Limb (tissue), 2 donors: ENCODE data around the gene RXRG.

ENCODE experiments used
- DNase-seq, 2 donors: peaks; one replicate each; pipeline ENCODE4 v3.0.0-alpha.2; 2016; ENCODE audit errors: extremely low spot score in 2 of 2

Gene RXRG

GRCh38 chr1:165411396-165411795 lies 33.5 kb downstream of the RXRG start:
- no peak for DNase-seq

GRCh38 chr1:165409657-165410358 lies 35.1 kb downstream of the RXRG start:
- no peak for DNase-seq

- DNase-seq = no peak
These were observed 36.4 kb downstream of the RXRG start for GRCh38 chr1:165408518-165408917.

- DNase-seq = no peak
These were observed 37.5 kb downstream of the RXRG start for GRCh38 chr1:165407398-165407797.

GRCh38 chr1:165403835-165404482 lies 41.0 kb downstream of the RXRG start:
- DNase-seq = peak in 1 of 2 donors; percentile 43

GRCh38 chr1:165402517-165403111 lies 42.3 kb downstream of the RXRG start:
- DNase-seq = no peak

- no peak for DNase-seq
These were observed 47.0 kb downstream of the RXRG start for GRCh38 chr1:165397944-165398343.

- no peak for DNase-seq
These were observed 49.0 kb downstream of the RXRG start for GRCh38 chr1:165395901-165396300.

GRCh38 chr1:165395478-165395877 lies 49.4 kb downstream of the RXRG start:
- DNase-seq = no peak

- peak; percentile 91 to 92 for DNase-seq
These were observed 52.0 kb downstream of the RXRG start for GRCh38 chr1:165392634-165393571.

- DNase-seq = no peak
These were observed 55.3 kb downstream of the RXRG start for GRCh38 chr1:165389609-165390008.

GRCh38 chr1:165387961-165388360 lies 57.0 kb downstream of the RXRG start:
- DNase-seq = no peak

GRCh38 chr1:165387505-165387904 lies 57.4 kb downstream of the RXRG start:
- no peak for DNase-seq

- no peak for DNase-seq
These were observed 61.1 kb downstream of the RXRG start for GRCh38 chr1:165383599-165384405.

- no peak for DNase-seq
These were observed 61.9 kb downstream of the RXRG start for GRCh38 chr1:165383067-165383466.

- DNase-seq = no peak
These were observed 63.0 kb downstream of the RXRG start for GRCh38 chr1:165381745-165382505.

GRCh38 chr1:165376811-165377311 lies 68.1 kb downstream of the RXRG start:
- no peak for DNase-seq

- DNase-seq = peak; percentile 89 to 93
These were observed 68.7 kb downstream of the RXRG start for GRCh38 chr1:165376041-165376810.

GRCh38 chr1:165375623-165376022 lies 69.3 kb downstream of the RXRG start:
- no peak for DNase-seq
